IPS-18c (cell line): ENCODE data around the gene CENPC.
"Not testable (repeated sequence)": the region's sequence is repeated elsewhere in the genome, so short reads cannot be mapped to it uniquely, and the experiment has no call there.

Experiments
- H3K4me3 ChIP-seq: 2 replicates; pipeline ENCODE4 v1.7.0; 2013; ENCODE audit warnings: low read depth, mild to moderate bottlenecking, low read length, moderate library complexity; ENCODE audit not compliant: insufficient read depth
- H3K9me3 ChIP-seq: one replicate; pipeline ENCODE4 v1.6.1; 2013; ENCODE audit warnings: mild to moderate bottlenecking, low read length, moderate library complexity; ENCODE audit not compliant: control insufficient read depth, insufficient read depth

The CENPC gene

DNA sequence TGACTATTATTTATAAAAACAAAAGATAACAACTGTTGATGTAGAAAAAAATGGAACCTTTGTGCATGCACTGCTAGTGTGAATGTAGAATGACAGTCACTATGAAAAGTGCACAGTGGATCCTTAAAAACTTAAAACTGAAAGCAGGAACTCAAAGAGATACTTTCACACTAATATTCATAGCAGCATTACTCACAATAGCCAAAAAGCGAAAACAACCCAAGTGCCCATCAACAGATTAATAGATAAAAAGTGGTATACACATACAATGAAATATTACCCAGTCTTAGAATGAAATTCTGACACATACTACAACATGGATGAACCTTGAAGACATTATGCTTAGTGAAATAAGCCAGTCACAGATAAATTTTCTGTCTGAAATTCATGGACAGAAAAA, 23.8 kb downstream of the CENPC start:
- Histone ChIP-seq H3K4me3 (no peak overlapping the region), H3K9me3 (no peaks in the 10 kb centered on the region)

DNA sequence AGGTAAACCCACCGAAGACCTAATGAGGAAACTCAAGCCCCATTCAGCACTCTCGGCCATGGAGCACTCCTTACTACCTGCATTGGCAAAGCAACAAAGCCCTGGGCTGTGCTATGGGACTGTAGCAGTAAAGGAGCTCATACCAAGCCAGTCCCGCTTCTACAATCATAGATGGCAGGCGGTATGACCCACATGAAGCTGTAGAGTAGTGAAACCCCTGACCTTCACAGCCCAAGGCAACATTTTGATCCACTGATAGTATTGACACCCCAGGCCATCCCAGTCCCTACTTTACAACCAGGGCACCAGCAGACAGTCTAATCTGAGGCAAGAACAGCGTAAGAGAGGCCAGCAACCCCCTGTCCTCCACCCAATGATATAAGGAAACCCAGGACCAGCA, 25.2 kb downstream of the CENPC start:
- Histone ChIP-seq H3K9me3 (no peaks in the 10 kb centered on the region), H3K4me3 (no peak overlapping the region)

- Histone ChIP-seq H3K9me3 (no peaks in the 10 kb centered on the region), H3K4me3 (no peak overlapping the region)
Measured at GRCh38 chr4:67512501-67512900, 32.8 kb downstream of the CENPC start.

DNA sequence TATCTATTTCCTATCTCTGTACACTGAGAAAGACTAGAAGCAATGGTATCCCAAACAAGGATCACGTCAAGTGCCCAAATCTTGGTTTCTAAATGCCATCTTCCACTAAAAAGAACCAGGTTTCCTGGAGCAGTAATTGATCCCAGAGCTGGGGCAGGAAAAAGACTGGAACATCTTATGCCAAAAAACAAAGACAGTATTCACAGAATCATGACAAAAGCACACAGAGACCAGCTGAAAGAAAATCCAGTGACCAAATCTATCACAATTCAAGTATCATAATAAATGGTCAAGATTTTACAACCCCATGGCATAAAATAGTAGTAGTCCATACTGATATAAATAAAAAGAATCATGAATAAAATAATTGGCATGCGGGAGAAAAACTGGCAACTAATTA, 44.9 kb downstream of the CENPC start:
- Histone ChIP-seq H3K9me3 (no peaks in the 10 kb centered on the region), H3K4me3 (no peak overlapping the region)

DNA sequence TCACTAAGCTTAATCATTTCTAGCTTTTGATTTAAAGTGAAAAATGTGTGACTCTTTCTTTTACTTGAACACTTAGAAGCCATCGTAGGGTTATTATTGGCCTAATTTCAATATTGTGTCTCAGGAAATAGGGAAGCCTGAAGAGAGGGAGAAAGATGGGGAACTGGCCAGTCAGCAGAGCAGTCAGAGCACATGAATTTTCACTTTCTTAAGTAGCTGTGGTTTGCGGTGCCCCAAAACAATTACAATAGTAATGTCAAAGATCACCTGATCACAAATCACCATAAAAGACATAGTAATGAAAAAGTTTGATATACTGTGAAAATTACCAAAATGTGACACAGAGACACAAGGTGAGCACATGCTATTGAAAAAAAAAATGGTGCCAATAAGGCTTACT, 45.5 kb downstream of the CENPC start:
- no peaks in the 10 kb centered on the region for H3K9me3 ChIP-seq
- no peak overlapping the region for H3K4me3 ChIP-seq

GRCh38 chr4:67483868-67484602, 61.3 kb downstream of the CENPC start:
- Histone ChIP-seq H3K4me3 (no peak overlapping the region), H3K9me3 (no peaks in the 10 kb centered on the region)

GRCh38 chr4:67480810-67481209, 64.5 kb downstream of the CENPC start:
- Histone ChIP-seq H3K9me3 (no peaks in the 10 kb centered on the region), H3K4me3 (no peak overlapping the region)

- Histone ChIP-seq H3K4me3 (no peak overlapping the region), H3K9me3 (no peaks in the 10 kb centered on the region)
Measured at GRCh38 chr4:67475155-67475554, 70.1 kb downstream of the CENPC start.

DNA sequence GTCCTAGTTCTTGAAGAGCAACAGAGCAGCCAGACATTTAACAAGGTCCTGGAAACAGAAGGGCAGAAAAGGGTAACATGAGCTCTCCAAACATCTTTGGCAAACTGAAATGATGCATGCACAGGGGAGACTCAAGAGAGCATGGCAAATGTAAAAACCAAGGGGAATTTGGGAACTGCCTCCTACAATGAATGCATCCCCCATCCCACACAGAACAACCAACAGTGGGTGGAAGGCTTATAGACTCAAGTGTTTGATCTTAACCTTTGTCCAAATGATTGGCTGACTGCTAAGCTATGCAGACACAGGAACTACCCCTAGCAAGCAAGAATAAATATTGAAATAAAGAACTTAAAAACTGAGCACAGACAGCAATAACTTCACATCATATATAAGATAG, 74.4 kb downstream of the CENPC start:
- Histone ChIP-seq H3K4me3 (no peak overlapping the region), H3K9me3 (no peaks in the 10 kb centered on the region)

DNA sequence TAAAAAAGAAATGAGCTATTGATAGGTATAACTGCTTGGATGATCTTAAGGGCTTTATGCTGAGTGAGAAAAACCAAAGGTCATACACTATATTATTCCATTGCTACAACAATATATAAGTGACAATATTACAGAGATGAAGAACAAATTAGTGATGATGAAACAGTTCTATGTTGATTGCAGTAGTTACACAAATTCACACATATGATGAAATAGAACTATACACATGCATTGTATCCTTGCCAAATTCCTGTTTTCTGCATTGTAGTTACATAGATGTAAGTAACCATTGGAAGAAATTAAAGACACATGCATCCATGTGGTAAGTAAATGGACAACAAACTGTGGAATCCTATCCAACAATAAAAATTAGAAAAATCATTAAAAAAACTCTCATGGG, 76.5 kb downstream of the CENPC start:
- H3K9me3 ChIP-seq = no peaks in the 10 kb centered on the region
- no peak overlapping the region for H3K4me3 ChIP-seq

- Histone ChIP-seq H3K9me3 (no peaks in the 10 kb centered on the region), H3K4me3 (no peak overlapping the region)
Measured at GRCh38 chr4:67466751-67467150, 78.6 kb downstream of the CENPC start.

GRCh38 chr4:67465763-67466052, 79.6 kb downstream of the CENPC start:
- Histone ChIP-seq H3K9me3 (no peaks in the 10 kb centered on the region), H3K4me3 (no peak overlapping the region)

- H3K4me3 ChIP-seq = no peak overlapping the region
- no peaks in the 10 kb centered on the region for H3K9me3 ChIP-seq
Measured at GRCh38 chr4:67465032-67465762, 80.1 kb downstream of the CENPC start.

GRCh38 chr4:67460574-67460973, 84.7 kb downstream of the CENPC start:
- Histone ChIP-seq H3K9me3 (no peaks in the 10 kb centered on the region), H3K4me3 (no peak overlapping the region)

GRCh38 chr4:67459164-67459563, 86.1 kb downstream of the CENPC start:
- no peak overlapping the region for H3K4me3 ChIP-seq
- no peaks in the 10 kb centered on the region for H3K9me3 ChIP-seq

- Histone ChIP-seq H3K4me3 (no peak overlapping the region), H3K9me3 (no peaks in the 10 kb centered on the region)
Measured at GRCh38 chr4:67456577-67457196, 88.6 kb downstream of the CENPC start.

GRCh38 chr4:67452846-67453205, 92.5 kb downstream of the CENPC start:
- H3K4me3 ChIP-seq, H3K9me3 ChIP-seq: not testable (repeated sequence)

DNA sequence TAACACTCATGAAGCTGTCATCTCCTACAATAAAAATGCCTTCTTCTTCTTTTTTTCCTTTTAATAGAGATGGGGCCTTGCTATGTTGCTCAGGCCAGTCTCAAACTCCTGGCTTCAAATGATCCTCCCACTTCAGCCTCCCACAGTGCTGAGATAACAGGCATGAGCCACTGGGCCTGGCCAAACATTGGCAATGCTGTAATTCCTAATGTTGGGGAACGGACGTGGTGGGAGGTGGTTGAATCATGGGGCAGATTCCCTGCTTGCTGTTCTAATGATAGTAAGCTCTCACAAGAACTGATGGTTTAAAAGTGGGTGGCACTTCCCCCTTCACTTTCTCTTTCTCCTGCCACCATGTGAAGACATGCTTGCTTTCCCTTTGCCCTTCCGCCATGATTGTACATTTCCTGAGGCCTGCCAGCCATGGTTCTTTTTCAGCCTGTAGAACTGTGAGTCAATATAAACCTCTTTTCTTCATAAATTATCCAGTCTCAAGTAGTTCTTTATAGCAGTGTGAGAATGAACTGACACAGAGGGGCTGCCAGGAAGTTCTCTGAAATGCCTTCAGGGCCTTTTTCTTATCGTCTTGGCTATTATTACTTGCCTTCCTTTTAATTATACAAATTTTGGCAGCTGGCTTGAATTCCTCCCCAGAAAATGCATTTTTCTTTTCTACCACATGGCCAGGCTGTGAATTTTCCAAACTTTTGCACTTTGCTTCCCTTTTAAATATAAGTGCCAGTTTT, 93.0 kb downstream of the CENPC start:
- no peak overlapping the region for H3K4me3 ChIP-seq
- H3K9me3 ChIP-seq = no peaks in the 10 kb centered on the region
